DND-41 (cell line): Measurements from ENCODE around the gene TPM2.

Source experiments
- ATAC-seq: fragments of 200-7000 bp; cut with Tn5 transposase; 3 replicates; pipeline ENCODE4 v1.9.1; 2021; ENCODE audit warnings: low read depth; ENCODE audit not compliant: insufficient read depth
- DNase-seq: peaks from one replicate; pipeline ENCODE4 v3.0.0-alpha.2; 2020
- H2AFZ ChIP-seq: 2 replicates; pipeline ENCODE4 v1.6.0; 2012; ENCODE audit warnings: low read depth, low read length
- H3K27ac ChIP-seq: 2 replicates; pipeline ENCODE4 v1.5.1; 2012; ENCODE audit warnings: low read length, inconsistent platforms
- H3K27me3 ChIP-seq: fragments of 200-600 bp; sonication (generic); 2 replicates; pipeline ENCODE4 v1.6.0; 2012; ENCODE audit warnings: low read length, mild to moderate bottlenecking, inconsistent platforms; ENCODE audit not compliant: insufficient read depth, poor library complexity
- H3K36me3 ChIP-seq: 2 replicates; pipeline ENCODE4 v1.5.1; 2012; ENCODE audit warnings: low read length, inconsistent platforms; ENCODE audit not compliant: insufficient read depth
- H3K4me1 ChIP-seq: 2 replicates; pipeline ENCODE4 v1.5.1; 2012; ENCODE audit warnings: mild to moderate bottlenecking, low read length; ENCODE audit not compliant: insufficient read depth
- H3K4me2 ChIP-seq: 2 replicates; pipeline ENCODE4 v1.6.0; 2012; ENCODE audit warnings: mild to moderate bottlenecking, moderate library complexity, low read length, inconsistent platforms; ENCODE audit not compliant: insufficient read depth
- H3K4me3 ChIP-seq, 2 experiments: fragments of 200-600 bp in 1 of 2; shearing (Covaris generic) in 1 of 2; 2 replicates each; pipeline ENCODE4 v1.5.1; 2012 to 2016; ENCODE audit warnings: inconsistent platforms in 2 of 2, low read length in 2 of 2, mild to moderate bottlenecking in 2 of 2, low read depth in 1 of 2, moderate library complexity in 1 of 2
- H3K79me2 ChIP-seq: 2 replicates; pipeline ENCODE4 v1.6.0; 2012; ENCODE audit warnings: low read length, inconsistent platforms; ENCODE audit not compliant: insufficient read depth
- H3K9ac ChIP-seq: 2 replicates; pipeline ENCODE4 v1.6.0; 2012; ENCODE audit warnings: low read depth, mild to moderate bottlenecking, inconsistent platforms, low read length, moderate library complexity
- H3K9me3 ChIP-seq: 2 replicates; pipeline ENCODE4 v1.5.1; 2012; ENCODE audit warnings: low read length, moderate library complexity, mild to moderate bottlenecking, inconsistent platforms; ENCODE audit not compliant: insufficient read depth, severe bottlenecking
- H4K20me1 ChIP-seq: 2 replicates; pipeline ENCODE4 v1.6.0; 2012; ENCODE audit warnings: low read length; ENCODE audit not compliant: insufficient read depth
- CTCF ChIP-seq: IDR thresholded peaks from 2 replicates; pipeline ENCODE4 v1.5.1; 2012; ENCODE audit warnings: borderline replicate concordance, low read length, moderate library complexity, mild to moderate bottlenecking; ENCODE audit not compliant: poor library complexity, severe bottlenecking; ENCODE audit errors: extremely low read depth
- EZH2 ChIP-seq: IDR thresholded peaks from 3 replicates; pipeline ENCODE4 v1.6.1; 2012; ENCODE audit warnings: borderline replicate concordance, low read depth, mild to moderate bottlenecking, moderate library complexity, low read length, inconsistent platforms; ENCODE audit not compliant: severe bottlenecking

TPM2 gene

GRCh38 chr9:35662437-35662836 is 27.3 kb downstream of the TPM2 start:
- peaks cover 52% of the 10 kb centered on the region for H3K79me2 ChIP-seq
- no peaks in the 10 kb centered on the region for H3K9me3 ChIP-seq
- peaks cover 3% of the 10 kb centered on the region; the same call in 1 of the 2 replicates for H4K20me1 ChIP-seq
- H3K36me3 ChIP-seq, result peaks cover 39% of the 10 kb centered on the region
- peak overlapping the region; percentile 78 for H3K4me2 ChIP-seq
- H3K27me3 ChIP-seq, result no peaks in the 10 kb centered on the region
- peak overlapping the region; percentile 97 for H3K27ac ChIP-seq
- no peak for DNase-seq
- TF ChIP-seq EZH2 (no peak), CTCF (no peak)
- no peak overlapping the region; a peak in 1 of 4 replicates for H3K4me3 ChIP-seq
- peak overlapping the region; percentile 78 for H3K9ac ChIP-seq
- ATAC-seq, result no peak
- no peak overlapping the region for H2AFZ ChIP-seq
- H3K4me1 ChIP-seq, result peaks cover 89% of the 10 kb centered on the region

DNA sequence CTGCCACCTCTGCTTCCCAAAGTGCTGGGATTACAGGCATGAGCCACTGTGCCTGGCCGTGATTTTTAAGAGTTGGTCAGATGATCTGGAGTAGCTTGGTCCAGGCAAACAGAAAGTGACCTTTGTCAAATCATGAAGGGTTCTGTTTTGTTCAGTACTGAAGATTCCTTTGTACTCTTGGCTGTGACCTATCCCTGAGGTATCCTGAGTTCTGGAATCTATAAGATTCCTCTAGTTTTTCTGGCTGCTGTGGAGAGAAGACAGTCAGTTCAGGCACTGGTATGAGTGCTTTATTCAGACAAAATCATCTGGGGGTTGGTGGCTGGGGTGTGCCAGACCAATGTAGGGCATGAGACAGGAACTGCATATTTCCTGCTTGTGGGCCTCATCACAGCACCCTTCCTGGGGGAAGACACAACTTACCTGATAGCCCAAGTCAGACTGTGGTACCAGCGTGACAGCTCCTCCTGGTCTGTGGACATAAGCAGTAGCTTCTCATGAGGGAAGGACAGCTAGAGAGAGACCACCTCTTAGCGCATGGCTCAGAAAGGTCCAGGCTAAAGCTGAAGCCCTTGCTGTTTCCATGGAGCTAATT is 27.9 kb downstream of the TPM2 start:
- peak; percentile 44 for DNase-seq
- H3K9ac ChIP-seq, result peak overlapping the region; percentile 78; the same call in 1 of the 2 replicates
- H2AFZ ChIP-seq, result no peak overlapping the region
- peak overlapping the region in 1 of 2 experiments; percentile 11; a peak in 2 of 4 replicates for H3K4me3 ChIP-seq
- peak overlapping the region; percentile 97 for H3K27ac ChIP-seq
- ATAC-seq, result no peak
- no peak for TF ChIP-seq CTCF
- no peaks in the 10 kb centered on the region for H3K27me3 ChIP-seq
- H3K36me3 ChIP-seq, result peaks cover 39% of the 10 kb centered on the region
- H3K9me3 ChIP-seq, result no peaks in the 10 kb centered on the region
- H4K20me1 ChIP-seq, result peaks cover 3% of the 10 kb centered on the region; the same call in 1 of the 2 replicates
- peaks cover 52% of the 10 kb centered on the region for H3K79me2 ChIP-seq
- H3K4me1 ChIP-seq, result peaks cover 90% of the 10 kb centered on the region
- peak overlapping the region; percentile 78 for H3K4me2 ChIP-seq

DNA sequence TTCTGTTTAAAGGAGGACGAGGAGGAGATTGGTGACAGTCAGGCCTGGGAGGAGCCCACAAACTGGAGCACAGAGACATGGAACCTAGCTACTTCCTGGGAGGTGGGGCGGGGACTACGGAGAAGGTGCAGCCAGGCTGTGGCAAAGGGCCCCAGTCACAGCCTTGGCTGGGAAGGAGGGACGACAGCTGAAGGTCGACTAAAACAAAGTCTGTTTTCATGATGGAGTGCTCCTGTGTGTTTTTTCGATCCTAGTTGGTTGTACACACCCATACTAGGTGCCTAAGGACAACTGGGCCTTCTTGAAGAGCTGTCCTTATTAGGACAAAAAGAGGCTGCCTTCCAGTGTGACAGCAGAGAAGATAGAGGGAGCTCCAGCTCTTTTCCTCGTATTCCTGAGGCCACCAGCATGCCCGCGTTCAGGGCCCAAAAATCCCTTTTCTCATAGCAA is 28.7 kb downstream of the TPM2 start:
- Histone ChIP-seq H3K9ac (peak overlapping the region; percentile 24; the same call in 1 of the 2 replicates), H3K4me3 (no peak overlapping the region), H3K27ac (no peak overlapping the region), H3K4me1 (peaks cover 87% of the 10 kb centered on the region), H2AFZ (no peak overlapping the region), H3K79me2 (peaks cover 49% of the 10 kb centered on the region), H3K36me3 (peaks cover 39% of the 10 kb centered on the region), H3K27me3 (no peaks in the 10 kb centered on the region), H3K4me2 (peak overlapping the region; percentile 18; the same call in 1 of the 2 replicates), H4K20me1 (peaks cover 3% of the 10 kb centered on the region; the same call in 1 of the 2 replicates), H3K9me3 (no peaks in the 10 kb centered on the region)
- no peak for ATAC-seq
- DNase-seq, result no peak
- peak; percentile 33 for TF ChIP-seq CTCF
- TF ChIP-seq EZH2, result no peak
